ENCODE results near the gene SMIM28. TPM values are rescaled to one million over a fixed set of nuclear protein-coding genes. Genes with fewer than 3 reads are reported as not detected.

SMIM28 gene
- total RNA-seq, 4 donors from 2014 or later = not detected

DNA sequence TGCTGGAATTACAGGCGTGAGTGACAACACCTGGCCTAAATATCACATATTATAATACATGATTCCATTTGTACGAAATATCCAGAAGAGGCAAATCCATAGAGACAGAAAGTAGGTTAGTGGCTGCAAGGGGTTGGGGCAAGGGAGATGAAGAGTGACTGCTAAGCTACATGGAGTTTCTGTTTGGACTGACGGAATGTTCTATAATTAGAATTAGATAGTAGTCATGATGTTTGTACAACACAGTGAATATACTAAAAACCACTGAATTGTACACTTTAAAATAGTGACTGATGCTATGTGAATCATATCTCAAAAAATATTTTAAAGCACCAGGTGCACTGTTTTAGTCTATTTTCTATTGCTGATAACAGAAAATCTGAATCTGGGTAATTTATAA, 22.6 kb downstream of the SMIM28 start:
- Histone ChIP-seq H3K36me3 (no peaks in the 10 kb centered on the region), H3K27me3 (no peaks in the 10 kb centered on the region), H3K9me3 (no peaks in the 10 kb centered on the region), H3K27ac (no peak overlapping the region), H3K4me1 (peaks cover 5 to 9% of the 10 kb centered on the region in 2 donors), H3K4me3 (replicated peaks in 1 of 3) (no peak overlapping the region)
- no peak for DNase-seq
- TF ChIP-seq POLR2A (IDR thresholded peaks at IDR 0.05) = no peak
- TF ChIP-seq CTCF (IDR thresholded peaks at IDR 0.05) = no peak
- WGBS, 2 donors = 90 to 97% methylated on average over 3 of the region's 3 CpGs
- intact Hi-C loops (cut with DNase I) = loop anchor here (5.0 kb wide), 1 partner anchor 283 kb away; no protein-coding TSS in a partner anchor

- no peak for DNase-seq
- no peak overlapping the region for H3K4me3 ChIP-seq (replicated peaks in 1 of 3)
- no peak for TF ChIP-seq CTCF (IDR thresholded peaks at IDR 0.05)
- TF ChIP-seq POLR2A (IDR thresholded peaks at IDR 0.05) = no peak
- H3K27ac ChIP-seq = no peak overlapping the region
- no peaks in the 10 kb centered on the region for H3K9me3 ChIP-seq
- 90 to 94% methylated on average over 11 to 14 of the region's 14 CpGs for WGBS, 2 donors
- peaks cover 8 to 15% of the 10 kb centered on the region in 2 donors for H3K36me3 ChIP-seq
- intact Hi-C loops (cut with DNase I) = loop anchor here (5.0 kb wide), 1 partner anchor 285 kb away; no protein-coding TSS in a partner anchor
- H3K4me1 ChIP-seq = peaks cover 5 to 10% of the 10 kb centered on the region in 2 donors
- H3K27me3 ChIP-seq = no peaks in the 10 kb centered on the region
Observed at GRCh38 chr6:138401960-138402837, 24.5 kb downstream of the SMIM28 start.

GRCh38 chr6:138402838-138403187, 25.1 kb downstream of the SMIM28 start:
- Histone ChIP-seq H3K27me3 (no peaks in the 10 kb centered on the region), H3K4me3 (replicated peaks in 1 of 3) (peak overlapping the region in 1 of 3 donors; percentile 56), H3K36me3 (peaks cover 13 to 21% of the 10 kb centered on the region in 2 donors), H3K9me3 (no peaks in the 10 kb centered on the region), H3K27ac (no peak overlapping the region), H3K4me1 (peaks cover 5 to 10% of the 10 kb centered on the region in 2 donors)
- DNase-seq = peak in 1 of 2 donors; percentile 16
- 89 to 96% methylated on average over 8 of the region's 8 CpGs for WGBS, 2 donors
- intact Hi-C loops (cut with DNase I) = loop anchor here (5.0 kb wide), 1 partner anchor 286 kb away; no protein-coding TSS in a partner anchor
- TF ChIP-seq CTCF (IDR thresholded peaks at IDR 0.05) = no peak
- no peak for TF ChIP-seq POLR2A (IDR thresholded peaks at IDR 0.05)

GRCh38 chr6:138403324-138403800, 25.7 kb downstream of the SMIM28 start:
- intact Hi-C loops (cut with DNase I) = loop anchor here (5.0 kb wide), 1 partner anchor 286 kb away; no protein-coding TSS in a partner anchor
- peaks cover 19 to 24% of the 10 kb centered on the region in 2 donors for H3K36me3 ChIP-seq
- no peaks in the 10 kb centered on the region for H3K9me3 ChIP-seq
- peak; percentile 34 to 44 for DNase-seq
- H3K27ac ChIP-seq = peak overlapping the region; percentile 84 to 94 (median 85)
- 0 to 1% methylated on average over 10 to 28 of the region's 30 CpGs for WGBS, 2 donors
- no peaks in the 10 kb centered on the region for H3K27me3 ChIP-seq
- peak overlapping the region; percentile 56 to 80 (median 71) for H3K4me3 ChIP-seq (replicated peaks in 1 of 3)
- TF ChIP-seq CTCF (IDR thresholded peaks at IDR 0.05) (peak in 1 of 6 experiments; percentile 18), POLR2A (IDR thresholded peaks at IDR 0.05) (no peak)
- peaks cover 5 to 10% of the 10 kb centered on the region in 2 donors for H3K4me1 ChIP-seq
